K562 (cell line): Measurements from ENCODE around the gene DNAJA1. TPM values are rescaled to one million over a fixed set of nuclear protein-coding genes. Genes with fewer than 3 reads are reported as not detected.

ENCODE experiments used
- ATAC-seq: fragments of 200-7000 bp; cut with Tn5 transposase; 3 replicates; pipeline ENCODE4 v1.9.1; 2020; ENCODE audit warnings: moderate library complexity
- BruUV-seq: library from RNA; stranded (reverse); fragments of 400-500 nt; replicated peaks from 2 replicates; lab custom pipeline; 2021; lab: Mats Ljungman, UMichigan
- CTCF ChIA-PET: fragments of 300-600 bp; formaldehyde crosslinking; extraction: SDS; loops from one replicate; lab custom pipeline; 2021; ENCODE audit warnings: low intra/inter-chr PET ratio; lab: Yijun Ruan, JAX
- POLR2A ChIA-PET: fragments of 300-600, 350-650 bp; sonication (Branson Sonifier 250); formaldehyde crosslinking; extraction: SDS; loops from one replicate; lab custom pipeline; 2021; ENCODE audit warnings: antibody characterized with exemption, inconsistent platforms; lab: Yijun Ruan, JAX
- DNase-seq, 4 experiments: peaks; one replicate each; pipeline versions ENCODE4 v3.0.0 to v3.0.0-alpha.2; 2011 to 2018; ENCODE audit warnings: low spot score in 3 of 4, mixed read lengths in 3 of 4; ENCODE audit errors: extremely low read depth in 1 of 4
- FAIRE-seq: peaks from 2 replicates; lab custom pipeline; 2011; peaks lifted over from hg19 to GRCh38; lab: Jason Lieb, UNC
- H2AFZ ChIP-seq: 2 replicates; pipeline ENCODE4 v1.6.0; 2011; ENCODE audit warnings: low read depth, low read length, control low read depth, inconsistent platforms
- H3K27ac ChIP-seq: fragments of 200-600 bp; 3 replicates; pipeline ENCODE4 v1.8.0; 2011; ENCODE audit warnings: low read depth, mild to moderate bottlenecking, control low read depth, inconsistent platforms, low read length, moderate library complexity, mixed read lengths; ENCODE audit errors: extremely low read depth
- H3K27me3 ChIP-seq, 2 experiments: fragments of 300-600 bp in 1 of 2; 2 replicates in 1 of 2; 3 replicates in 1 of 2; pipeline versions ENCODE4 v1.6.0 to v1.8.0; 2011; ENCODE audit warnings: inconsistent platforms in 2 of 2, low read length in 2 of 2, mild to moderate bottlenecking in 1 of 2, mixed read lengths in 1 of 2, moderate library complexity in 1 of 2; ENCODE audit not compliant: control insufficient read depth in 2 of 2, insufficient read depth in 2 of 2
- H3K36me3 ChIP-seq: fragments of 300-600 bp; 3 replicates; pipeline ENCODE4 v1.8.0; 2011; ENCODE audit warnings: mild to moderate bottlenecking, low read length, inconsistent platforms; ENCODE audit not compliant: control insufficient read depth, insufficient read depth
- H3K4me1 ChIP-seq, 2 experiments: fragments of 200-600 bp in 1 of 2; replicated peaks in 1 of 2; 2 replicates in 1 of 2; 3 replicates in 1 of 2; pipeline versions ENCODE4 v1.5.1 to v1.8.0; 2011; ENCODE audit warnings: inconsistent platforms in 2 of 2, low read length in 2 of 2, mild to moderate bottlenecking in 1 of 2, mixed read lengths in 1 of 2, moderate library complexity in 1 of 2; ENCODE audit not compliant: control insufficient read depth in 2 of 2, insufficient read depth in 2 of 2
- H3K4me2 ChIP-seq: 2 replicates; pipeline ENCODE4 v1.6.1; 2011; ENCODE audit warnings: low read length, control low read depth, inconsistent platforms, mixed read lengths; ENCODE audit not compliant: insufficient read depth
- H3K4me3 ChIP-seq: fragments of 200-600 bp; sonication (generic), shearing (Covaris generic); 2 replicates; pipeline ENCODE4 v1.5.1; 2016; ENCODE audit warnings: control low read depth, inconsistent platforms
- H3K79me2 ChIP-seq: fragments of 200-600 bp; 3 replicates; pipeline ENCODE4 v1.8.0; 2011; ENCODE audit warnings: low read length, inconsistent platforms; ENCODE audit not compliant: control insufficient read depth, insufficient read depth
- H3K9ac ChIP-seq, 2 experiments: 2 replicates each; pipeline versions ENCODE4 v1.6.0 to v1.6.1; 2011; ENCODE audit warnings: low read depth in 2 of 2, low read length in 2 of 2, control low read depth in 1 of 2, inconsistent platforms in 1 of 2, mild to moderate bottlenecking in 1 of 2, mixed read lengths in 1 of 2; ENCODE audit not compliant: insufficient read depth in 1 of 2
- H3K9me1 ChIP-seq: one replicate; pipeline ENCODE4 v1.6.0; 2011; ENCODE audit warnings: inconsistent platforms, mild to moderate bottlenecking, low read length, moderate library complexity; ENCODE audit not compliant: control insufficient read depth, insufficient read depth
- H3K9me3 ChIP-seq: replicated peaks from 2 replicates; pipeline ENCODE4 v1.5.1; 2011; ENCODE audit warnings: low read depth, low read length, inconsistent platforms; ENCODE audit not compliant: control insufficient read depth, insufficient read depth
- H4K20me1 ChIP-seq: replicated peaks from 2 replicates; pipeline ENCODE4 v1.6.1; 2011; ENCODE audit warnings: low read length, inconsistent platforms, mixed read lengths; ENCODE audit not compliant: control insufficient read depth, insufficient read depth
- ASH1L ChIP-seq: fragments of 450-650 bp; IDR thresholded peaks from 2 replicates; pipeline ENCODE4 v1.6.1; 2018; ENCODE audit warnings: borderline replicate concordance, mild to moderate bottlenecking, low read depth; ENCODE audit not compliant: partially characterized antibody
- FOXP1 ChIP-seq: sonication (generic); formaldehyde crosslinking; IDR thresholded peaks from 2 replicates; pipeline ENCODE4 v1.8.0; 2022; ENCODE audit warnings: mild to moderate bottlenecking, missing genetic modification reagents
- HNRNPLL ChIP-seq: fragments of 200-400 bp; formaldehyde crosslinking; IDR thresholded peaks from 2 replicates; pipeline ENCODE4 v1.6.1; 2017; ENCODE audit warnings: low read length, low read depth, mild to moderate bottlenecking; ENCODE audit not compliant: poor library complexity, severe bottlenecking
- SIRT6 ChIP-seq: IDR thresholded peaks from one replicate; pipeline ENCODE4 v1.6.1; 2012; ENCODE audit warnings: low read depth, mild to moderate bottlenecking, control low read depth, inconsistent platforms, low read length, moderate library complexity
- TFAP4 ChIP-seq: sonication (generic); formaldehyde crosslinking; IDR thresholded peaks from 2 replicates; pipeline ENCODE4 v1.8.0; 2022; ENCODE audit warnings: missing genetic modification reagents, mild to moderate bottlenecking, moderate library complexity, borderline replicate concordance
- USF2 ChIP-seq: sonication (generic); formaldehyde crosslinking; IDR thresholded peaks from 2 replicates; pipeline ENCODE4 v1.5.0; 2020; ENCODE audit warnings: missing genetic modification reagents
- ZC3H4 ChIP-seq: sonication (generic); formaldehyde crosslinking; IDR thresholded peaks from 2 replicates; pipeline ENCODE4 v1.9.0; 2021; ENCODE audit warnings: missing genetic modification reagents, borderline replicate concordance
- WGBS: fragments of 100-300 bp; shearing (Covaris generic); methylation state at CpG from one replicate; pipeline ENCODE4 v1.1.6; 2016; ENCODE audit warnings: low coverage, mixed read lengths; ENCODE audit not compliant: insufficient coverage; ENCODE audit errors: missing lambda C conversion rate; 5-methylcytosine and 5-hydroxymethylcytosine counted together
- in situ Hi-C: fragments of 300-500 bp; cut with MboI; formaldehyde crosslinking; loops from 4 replicates; pipeline ENCODE4 v1.15.0; 2018; ENCODE audit warnings: inconsistent platforms, mixed read lengths
- intact Hi-C: fragments of 100-400 bp; cut with micrococcal nuclease; formaldehyde crosslinking; loops from 2 replicates; pipeline ENCODE4 v1.14.2; 2022
- polyA plus RNA-seq, 8 experiments: library from polyadenylated mRNA; depleted of rRNA in 4 of 8; stranded (reverse) in 5 of 8; unstranded in 3 of 8; fragments of >200 nt; fragmentation: Nextera tagmentation in 2 of 8; fragmentation: Illumina TruSeq in 1 of 8; extraction: Ambion mirVana in 2 of 8; extraction: Trizol in 1 of 8; gene quantifications; 2 replicates each; pipeline versions ENCODE4 v1.2.1 to v1.2.3, GENCODE V29; 2011 to 2014; ENCODE audit warnings: inconsistent platforms in 1 of 8, missing spikeins in 1 of 8
- total RNA-seq, 7 experiments: library from RNA; depleted of rRNA in 6 of 7; stranded (reverse); fragments of >200 nt in 6 of 7; fragmentation: Illumina TruSeq in 2 of 7; extraction: Trizol in 2 of 7; gene quantifications; 2 replicates each; pipeline versions ENCODE4 v1.2.1 to v1.2.3, GENCODE V29; 2011 to 2021; ENCODE audit warnings: low replicate concordance in 1 of 7
- TF ChIP-seq, protein P1 (sequence below): fragments of 200-600 bp; sonication (generic); IDR thresholded peaks from one replicate; pipeline ENCODE4 v1.6.1; 2012; ENCODE audit warnings: mild to moderate bottlenecking, low read depth, low read length, inconsistent platforms

Gene DNAJA1
- total and polyA plus RNA-seq, 9 of the 15 experiments (the other 6 are each of a cell fraction or from before 2014, with no cell fraction given): 109 to 359 (median 175) TPM

- FAIRE-seq (no peak), ATAC-seq (no peak), DNase-seq (no peak)
- Histone ChIP-seq H3K27ac (no peak overlapping the region), H2AFZ (no peak overlapping the region), H3K4me1 (no peaks in the 10 kb centered on the region), H3K9me1 (no peaks in the 10 kb centered on the region), H3K27me3 (no peaks in the 10 kb centered on the region), H3K9me3 (no peaks in the 10 kb centered on the region), H3K79me2 (no peaks in the 10 kb centered on the region), H3K9ac (no peak overlapping the region), H4K20me1 (no peaks in the 10 kb centered on the region), H3K36me3 (peaks cover 48% of the 10 kb centered on the region; the same call in 2 of the 3 replicates), H3K4me3 (no peak overlapping the region), H3K4me2 (no peak overlapping the region)
- ChIA-PET CTCF (no interaction called here), POLR2A (interaction anchor here (1.5 kb wide), 1 partner anchor 20 kb away, joined by 7 read pairs; the partner anchor contains the start of gene DNAJA1)
- BruUV-seq: no TSS peak
- intact Hi-C loops (no loop called here), in situ Hi-C loops (no loop called here)
- 91% methylated on average over 10 of the region's 12 CpGs for WGBS
- TF ChIP-seq SIRT6: no peak
- TF ChIP-seq ASH1L: no peak
- TF ChIP-seq USF2: no peak
- TF ChIP-seq FOXP1 (CRISPR knock-in tag): no peak
- no peak for TF ChIP-seq TFAP4 (CRISPR knock-in tag)
- no peak for TF ChIP-seq HNRNPLL
- TF ChIP-seq, protein P1, sequence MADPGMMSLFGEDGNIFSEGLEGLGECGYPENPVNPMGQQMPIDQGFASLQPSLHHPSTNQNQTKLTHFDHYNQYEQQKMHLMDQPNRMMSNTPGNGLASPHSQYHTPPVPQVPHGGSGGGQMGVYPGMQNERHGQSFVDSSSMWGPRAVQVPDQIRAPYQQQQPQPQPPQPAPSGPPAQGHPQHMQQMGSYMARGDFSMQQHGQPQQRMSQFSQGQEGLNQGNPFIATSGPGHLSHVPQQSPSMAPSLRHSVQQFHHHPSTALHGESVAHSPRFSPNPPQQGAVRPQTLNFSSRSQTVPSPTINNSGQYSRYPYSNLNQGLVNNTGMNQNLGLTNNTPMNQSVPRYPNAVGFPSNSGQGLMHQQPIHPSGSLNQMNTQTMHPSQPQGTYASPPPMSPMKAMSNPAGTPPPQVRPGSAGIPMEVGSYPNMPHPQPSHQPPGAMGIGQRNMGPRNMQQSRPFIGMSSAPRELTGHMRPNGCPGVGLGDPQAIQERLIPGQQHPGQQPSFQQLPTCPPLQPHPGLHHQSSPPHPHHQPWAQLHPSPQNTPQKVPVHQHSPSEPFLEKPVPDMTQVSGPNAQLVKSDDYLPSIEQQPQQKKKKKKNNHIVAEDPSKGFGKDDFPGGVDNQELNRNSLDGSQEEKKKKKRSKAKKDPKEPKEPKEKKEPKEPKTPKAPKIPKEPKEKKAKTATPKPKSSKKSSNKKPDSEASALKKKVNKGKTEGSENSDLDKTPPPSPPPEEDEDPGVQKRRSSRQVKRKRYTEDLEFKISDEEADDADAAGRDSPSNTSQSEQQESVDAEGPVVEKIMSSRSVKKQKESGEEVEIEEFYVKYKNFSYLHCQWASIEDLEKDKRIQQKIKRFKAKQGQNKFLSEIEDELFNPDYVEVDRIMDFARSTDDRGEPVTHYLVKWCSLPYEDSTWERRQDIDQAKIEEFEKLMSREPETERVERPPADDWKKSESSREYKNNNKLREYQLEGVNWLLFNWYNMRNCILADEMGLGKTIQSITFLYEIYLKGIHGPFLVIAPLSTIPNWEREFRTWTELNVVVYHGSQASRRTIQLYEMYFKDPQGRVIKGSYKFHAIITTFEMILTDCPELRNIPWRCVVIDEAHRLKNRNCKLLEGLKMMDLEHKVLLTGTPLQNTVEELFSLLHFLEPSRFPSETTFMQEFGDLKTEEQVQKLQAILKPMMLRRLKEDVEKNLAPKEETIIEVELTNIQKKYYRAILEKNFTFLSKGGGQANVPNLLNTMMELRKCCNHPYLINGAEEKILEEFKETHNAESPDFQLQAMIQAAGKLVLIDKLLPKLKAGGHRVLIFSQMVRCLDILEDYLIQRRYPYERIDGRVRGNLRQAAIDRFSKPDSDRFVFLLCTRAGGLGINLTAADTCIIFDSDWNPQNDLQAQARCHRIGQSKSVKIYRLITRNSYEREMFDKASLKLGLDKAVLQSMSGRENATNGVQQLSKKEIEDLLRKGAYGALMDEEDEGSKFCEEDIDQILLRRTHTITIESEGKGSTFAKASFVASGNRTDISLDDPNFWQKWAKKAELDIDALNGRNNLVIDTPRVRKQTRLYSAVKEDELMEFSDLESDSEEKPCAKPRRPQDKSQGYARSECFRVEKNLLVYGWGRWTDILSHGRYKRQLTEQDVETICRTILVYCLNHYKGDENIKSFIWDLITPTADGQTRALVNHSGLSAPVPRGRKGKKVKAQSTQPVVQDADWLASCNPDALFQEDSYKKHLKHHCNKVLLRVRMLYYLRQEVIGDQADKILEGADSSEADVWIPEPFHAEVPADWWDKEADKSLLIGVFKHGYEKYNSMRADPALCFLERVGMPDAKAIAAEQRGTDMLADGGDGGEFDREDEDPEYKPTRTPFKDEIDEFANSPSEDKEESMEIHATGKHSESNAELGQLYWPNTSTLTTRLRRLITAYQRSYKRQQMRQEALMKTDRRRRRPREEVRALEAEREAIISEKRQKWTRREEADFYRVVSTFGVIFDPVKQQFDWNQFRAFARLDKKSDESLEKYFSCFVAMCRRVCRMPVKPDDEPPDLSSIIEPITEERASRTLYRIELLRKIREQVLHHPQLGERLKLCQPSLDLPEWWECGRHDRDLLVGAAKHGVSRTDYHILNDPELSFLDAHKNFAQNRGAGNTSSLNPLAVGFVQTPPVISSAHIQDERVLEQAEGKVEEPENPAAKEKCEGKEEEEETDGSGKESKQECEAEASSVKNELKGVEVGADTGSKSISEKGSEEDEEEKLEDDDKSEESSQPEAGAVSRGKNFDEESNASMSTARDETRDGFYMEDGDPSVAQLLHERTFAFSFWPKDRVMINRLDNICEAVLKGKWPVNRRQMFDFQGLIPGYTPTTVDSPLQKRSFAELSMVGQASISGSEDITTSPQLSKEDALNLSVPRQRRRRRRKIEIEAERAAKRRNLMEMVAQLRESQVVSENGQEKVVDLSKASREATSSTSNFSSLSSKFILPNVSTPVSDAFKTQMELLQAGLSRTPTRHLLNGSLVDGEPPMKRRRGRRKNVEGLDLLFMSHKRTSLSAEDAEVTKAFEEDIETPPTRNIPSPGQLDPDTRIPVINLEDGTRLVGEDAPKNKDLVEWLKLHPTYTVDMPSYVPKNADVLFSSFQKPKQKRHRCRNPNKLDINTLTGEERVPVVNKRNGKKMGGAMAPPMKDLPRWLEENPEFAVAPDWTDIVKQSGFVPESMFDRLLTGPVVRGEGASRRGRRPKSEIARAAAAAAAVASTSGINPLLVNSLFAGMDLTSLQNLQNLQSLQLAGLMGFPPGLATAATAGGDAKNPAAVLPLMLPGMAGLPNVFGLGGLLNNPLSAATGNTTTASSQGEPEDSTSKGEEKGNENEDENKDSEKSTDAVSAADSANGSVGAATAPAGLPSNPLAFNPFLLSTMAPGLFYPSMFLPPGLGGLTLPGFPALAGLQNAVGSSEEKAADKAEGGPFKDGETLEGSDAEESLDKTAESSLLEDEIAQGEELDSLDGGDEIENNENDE: no peak
- TF ChIP-seq ZC3H4: no peak
Observed at GRCh38 chr9:33044677-33045282, 19.7 kb downstream of the DNAJA1 start.
